GM12864 (cell line): ENCODE data around the gene CYP4V2.

ENCODE experiments used
- DNase-seq: peaks from one replicate; pipeline ENCODE4 v3.0.0-alpha.2; 2011; ENCODE audit warnings: low read depth
- H3K4me3 ChIP-seq: 2 replicates; pipeline ENCODE4 v1.5.1; 2011; ENCODE audit warnings: mild to moderate bottlenecking, low read depth, low read length, control low read depth
- CTCF ChIP-seq: IDR thresholded peaks from 2 replicates; pipeline ENCODE4 v1.5.1; 2011; ENCODE audit warnings: low read depth, mild to moderate bottlenecking, moderate library complexity, low read length, control low read depth, inconsistent platforms; ENCODE audit errors: missing control alignments

The CYP4V2 gene

GRCh38 chr4:186166852-186167512, 24.4 kb upstream of the CYP4V2 start:
- DNase-seq = no peak
- no peak overlapping the region for H3K4me3 ChIP-seq
- TF ChIP-seq CTCF = no peak

GRCh38 chr4:186167605-186168004, 23.8 kb upstream of the CYP4V2 start:
- DNase-seq = no peak
- TF ChIP-seq CTCF = no peak
- no peak overlapping the region for H3K4me3 ChIP-seq

GRCh38 chr4:186168750-186169149, 22.6 kb upstream of the CYP4V2 start:
- H3K4me3 ChIP-seq = no peak overlapping the region
- DNase-seq = no peak
- TF ChIP-seq CTCF = no peak

- DNase-seq = no peak
- TF ChIP-seq CTCF = no peak
- H3K4me3 ChIP-seq = no peak overlapping the region
Measured at GRCh38 chr4:186169333-186169944, 21.9 kb upstream of the CYP4V2 start.

GRCh38 chr4:186169945-186170802, 21.2 kb upstream of the CYP4V2 start:
- TF ChIP-seq CTCF = no peak
- H3K4me3 ChIP-seq = no peak overlapping the region
- no peak for DNase-seq

GRCh38 chr4:186170966-186171365, 20.4 kb upstream of the CYP4V2 start:
- DNase-seq = no peak
- TF ChIP-seq CTCF = no peak
- H3K4me3 ChIP-seq = no peak overlapping the region
